Naive thymus-derived CD4-positive, alpha-beta T cell (primary cell): Measurements from ENCODE around the gene ZCCHC24. TPM values are rescaled to one million over a fixed set of nuclear protein-coding genes. Genes with fewer than 3 reads are reported as not detected.

Source experiments
- ATAC-seq: fragments of 150-1000 bp; cut with Tn5 transposase; 2 replicates; pipeline ENCODE4 v1.10.0; 2021; ENCODE audit warnings: mild to moderate bottlenecking, moderate library complexity
- CTCF ChIA-PET: fragments of 350-600 bp; sonication (Branson Sonifier 250); formaldehyde crosslinking; loops from one replicate; lab custom pipeline; 2021; ENCODE audit warnings: antibody characterized with exemption; lab: Charles Lee
- POLR2A ChIA-PET: fragments of 350-600 bp; sonication (Branson Sonifier 250); formaldehyde crosslinking; loops from one replicate; lab custom pipeline; 2021; ENCODE audit warnings: antibody characterized with exemption, inconsistent platforms; lab: Charles Lee
- DNase-seq, 9 donors: peaks; one replicate each; pipeline versions ENCODE4 v3.0.0 to v3.0.0-alpha.2; 2020 to 2022; ENCODE audit warnings: mixed read lengths in 1 of 9
- H3K27ac ChIP-seq: one replicate; pipeline ENCODE4 v1.7.0; 2013; ENCODE audit warnings: mild to moderate bottlenecking, low read depth, low read length, moderate library complexity
- H3K27me3 ChIP-seq, 2 donors: one replicate each; pipeline ENCODE4 v1.7.0; 2013; ENCODE audit warnings: low read length in 2 of 2, mild to moderate bottlenecking in 2 of 2, moderate library complexity in 2 of 2; ENCODE audit not compliant: control insufficient read depth in 2 of 2, insufficient read depth in 2 of 2
- H3K36me3 ChIP-seq, 3 experiments: 1 replicate in 2 of 3; 2 replicates in 1 of 3; pipeline ENCODE4 v1.7.0; 2013; ENCODE audit warnings: low read length in 3 of 3, mild to moderate bottlenecking in 3 of 3, moderate library complexity in 1 of 3; ENCODE audit not compliant: insufficient read depth in 3 of 3, control insufficient read depth in 2 of 3
- H3K4me1 ChIP-seq, 2 donors: one replicate each; pipeline ENCODE4 v1.7.0; 2013; ENCODE audit warnings: low read length in 2 of 2, mild to moderate bottlenecking in 2 of 2, moderate library complexity in 1 of 2; ENCODE audit not compliant: control insufficient read depth in 2 of 2, insufficient read depth in 2 of 2
- H3K4me3 ChIP-seq: 2 replicates; pipeline ENCODE4 v1.7.0; 2013; ENCODE audit warnings: mild to moderate bottlenecking, low read length
- H3K9me3 ChIP-seq, 3 experiments: 1 replicate in 2 of 3; 2 replicates in 1 of 3; pipeline ENCODE4 v1.7.0; 2013; ENCODE audit warnings: low read length in 3 of 3; ENCODE audit not compliant: control insufficient read depth in 2 of 3
- H3K27ac Mint-ChIP-seq, 9 donors: one replicate each; pipeline ENCODE4 v1.8.0; 2020 to 2022; ENCODE audit warnings: mixed read lengths in 9 of 9, mild to moderate bottlenecking in 8 of 9, moderate library complexity in 5 of 9, inconsistent platforms in 2 of 9
- H3K27me3 Mint-ChIP-seq, 5 donors: one replicate each; pipeline ENCODE4 v1.8.0; 2021 to 2022; ENCODE audit warnings: mixed read lengths in 5 of 5, mild to moderate bottlenecking in 1 of 5
- H3K36me3 Mint-ChIP-seq, 5 donors: one replicate each; pipeline ENCODE4 v1.8.0; 2020 to 2022; ENCODE audit warnings: mixed read lengths in 5 of 5, mild to moderate bottlenecking in 3 of 5, inconsistent platforms in 1 of 5
- H3K4me1 Mint-ChIP-seq, 7 donors: one replicate each; pipeline ENCODE4 v1.8.0; 2020 to 2022; ENCODE audit warnings: mixed read lengths in 7 of 7, mild to moderate bottlenecking in 3 of 7, inconsistent platforms in 1 of 7
- H3K4me3 Mint-ChIP-seq, 10 donors: one replicate each; pipeline ENCODE4 v1.8.0; 2020 to 2022; ENCODE audit warnings: mild to moderate bottlenecking in 10 of 10, mixed read lengths in 10 of 10, moderate library complexity in 6 of 10, inconsistent platforms in 2 of 10
- H3K9me3 Mint-ChIP-seq, 11 donors: one replicate each; pipeline ENCODE4 v1.8.0; 2020 to 2022; ENCODE audit warnings: mixed read lengths in 11 of 11, mild to moderate bottlenecking in 4 of 11, inconsistent platforms in 1 of 11, moderate library complexity in 1 of 11
- intact Hi-C, 2 donors: fragments of 100-400 bp; cut with micrococcal nuclease; formaldehyde crosslinking; loops; one replicate each; pipeline ENCODE4 v1.15.1; 2023
- polyA plus RNA-seq, 2 donors: library from polyadenylated mRNA; unstranded; fragments of 300-500 nt; fragmentation: Illumina TruSeq; gene quantifications; one replicate each; pipeline ENCODE4 v1.2.3, GENCODE V29; 2021
- total RNA-seq, 6 experiments: library from RNA in 5 of 6; stranded (reverse) in 5 of 6; gene quantifications; 1 replicate in 5 of 6; 2 replicates in 1 of 6; pipeline ENCODE4 v1.2.3 and lab custom pipeline; 2021 to 2026

The ZCCHC24 gene
- total and polyA plus RNA-seq, 7 experiments from 2014 or later, result 0.30 to 2.0 (median 0.73) TPM

GRCh38 chr10:79488870-79489269, 43.4 kb upstream of the ZCCHC24 start:
- intact Hi-C loops, result no loop called here

DNA sequence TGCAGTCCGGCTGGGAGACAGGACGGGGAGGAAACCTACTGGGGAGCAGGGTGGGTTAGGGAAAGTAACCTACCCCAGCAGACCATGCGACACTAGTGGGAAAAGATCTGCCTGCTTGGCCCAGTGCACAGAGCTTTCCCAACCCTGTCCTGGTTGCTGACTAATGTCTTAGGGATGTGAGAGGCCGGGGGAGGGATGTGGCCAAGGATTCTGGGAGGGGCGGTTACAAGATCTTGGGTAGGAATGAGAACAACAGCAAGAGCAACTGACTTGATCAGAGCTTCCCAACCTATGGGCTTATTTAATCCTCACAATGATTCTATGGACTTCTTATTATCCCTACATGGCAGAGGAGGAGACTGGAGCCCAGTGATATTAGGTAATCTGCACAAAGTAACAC, 42.9 kb upstream of the ZCCHC24 start:
- intact Hi-C loops, result no loop called here
- no peak overlapping the region for H3K4me3 Mint-ChIP-seq

More at GRCh38 chr10:79488870-79489269, 43.4 kb upstream of the ZCCHC24 start:
- Mint-ChIP-seq H3K36me3 (no peaks in the 10 kb centered on the region), H3K27me3 (peaks cover 0 to 17% (median 0%) of the 10 kb centered on the region in 5 donors), H3K4me3 (no peak overlapping the region), H3K4me1 (peaks cover 0 to 4% (median 0%) of the 10 kb centered on the region in 7 donors), H3K9me3 (peaks cover 0 to 1% (median 0%) of the 10 kb centered on the region in 11 donors), H3K27ac (no peak overlapping the region)
- no peaks in the 10 kb centered on the region for H3K27me3 ChIP-seq
- no peaks in the 10 kb centered on the region for H3K9me3 ChIP-seq
- H3K27ac ChIP-seq, result no peak overlapping the region
- H3K36me3 ChIP-seq, result no peaks in the 10 kb centered on the region
- no peak overlapping the region for H3K4me3 ChIP-seq
- ChIA-PET POLR2A (no interaction called here), CTCF (interaction anchor here (2.5 kb wide), 1 partner anchor 114 kb away, joined by 18 read pairs; no protein-coding TSS in a partner anchor)
- ATAC-seq (no peak), DNase-seq (no peak)
- no peaks in the 10 kb centered on the region for H3K4me1 ChIP-seq

GRCh38 chr10:79487296-79488194, 42.1 kb upstream of the ZCCHC24 start:
- DNase-seq, result peak in 4 of 9 donors; percentile 10 to 29 (median 12)
- H3K36me3 Mint-ChIP-seq, result no peaks in the 10 kb centered on the region
- CTCF ChIA-PET, result interaction anchor here (0.7 to 2.5 kb wide), 2 partner anchors 11 to 113 kb away, joined by 3 to 18 read pairs; no protein-coding TSS in a partner anchor
- no peaks in the 10 kb centered on the region for H3K9me3 ChIP-seq
- H3K4me1 ChIP-seq, result no peaks in the 10 kb centered on the region
- no peaks in the 10 kb centered on the region for H3K27me3 ChIP-seq
- H3K27ac Mint-ChIP-seq, result no peak overlapping the region
- H3K36me3 ChIP-seq, result no peaks in the 10 kb centered on the region
- H3K4me1 Mint-ChIP-seq, result peaks cover 0 to 4% (median 0%) of the 10 kb centered on the region in 7 donors
- no peak overlapping the region for H3K4me3 Mint-ChIP-seq
- POLR2A ChIA-PET, result no interaction called here
- no peak overlapping the region for H3K27ac ChIP-seq
- no peak overlapping the region for H3K4me3 ChIP-seq
- intact Hi-C loops, result loop anchor here (1.0 kb wide), 1 partner anchor 113 kb away; no protein-coding TSS in a partner anchor
- peaks cover 0 to 9% (median 0%) of the 10 kb centered on the region in 5 donors for H3K27me3 Mint-ChIP-seq
- peaks cover 0 to 1% (median 0%) of the 10 kb centered on the region in 11 donors for H3K9me3 Mint-ChIP-seq
- ATAC-seq, result peak; percentile 62

More for the DNA sequence above, 42.9 kb upstream of the ZCCHC24 start:
- Histone ChIP-seq H3K36me3 (no peaks in the 10 kb centered on the region), H3K4me3 (no peak overlapping the region), H3K27ac (no peak overlapping the region), H3K9me3 (no peaks in the 10 kb centered on the region), H3K4me1 (no peaks in the 10 kb centered on the region), H3K27me3 (no peaks in the 10 kb centered on the region)
- DNase-seq, result no peak
- Mint-ChIP-seq H3K27ac (no peak overlapping the region), H3K4me1 (peaks cover 0 to 4% (median 0%) of the 10 kb centered on the region in 7 donors), H3K9me3 (peaks cover 0 to 1% (median 0%) of the 10 kb centered on the region in 11 donors), H3K36me3 (no peaks in the 10 kb centered on the region), H3K27me3 (peaks cover 0 to 12% (median 0%) of the 10 kb centered on the region in 5 donors)
- ChIA-PET CTCF (interaction anchor here (0.7 to 2.5 kb wide), 2 partner anchors 12 to 114 kb away, joined by 3 to 18 read pairs; no protein-coding TSS in a partner anchor), POLR2A (no interaction called here)
- no peak for ATAC-seq

DNA sequence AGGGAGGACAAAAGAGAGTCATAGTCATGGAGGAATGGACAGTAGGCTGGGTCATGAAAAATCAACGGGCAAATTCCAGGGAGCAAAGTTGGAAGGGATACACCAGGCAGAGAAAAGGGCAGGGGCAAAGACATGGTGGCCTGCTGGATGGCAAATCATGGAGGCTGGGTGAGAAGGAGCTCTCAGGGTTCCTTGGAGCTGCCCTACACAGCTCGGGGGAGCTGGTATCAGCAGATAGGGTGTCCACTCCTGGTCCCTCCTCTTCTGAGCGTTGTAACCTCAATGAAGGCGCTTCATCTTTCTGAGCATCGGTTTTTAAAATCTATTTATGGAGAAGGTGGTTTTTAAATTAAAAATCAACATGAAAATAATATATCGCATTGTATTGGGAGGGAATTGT, 39.1 kb upstream of the ZCCHC24 start:
- Histone ChIP-seq H3K27ac (no peak overlapping the region), H3K27me3 (no peaks in the 10 kb centered on the region), H3K4me1 (no peaks in the 10 kb centered on the region), H3K9me3 (no peaks in the 10 kb centered on the region), H3K4me3 (no peak overlapping the region), H3K36me3 (no peaks in the 10 kb centered on the region)
- intact Hi-C loops, result no loop called here
- ChIA-PET CTCF (no interaction called here), POLR2A (no interaction called here)
- no peak for ATAC-seq
- H3K27me3 Mint-ChIP-seq, result peaks cover 0 to 23% (median under 1%) of the 10 kb centered on the region in 5 donors
- peaks cover 0 to 1% (median 0%) of the 10 kb centered on the region in 11 donors for H3K9me3 Mint-ChIP-seq
- H3K36me3 Mint-ChIP-seq, result no peaks in the 10 kb centered on the region
- H3K4me1 Mint-ChIP-seq, result peaks cover 0 to 4% (median 0%) of the 10 kb centered on the region in 7 donors
- no peak overlapping the region for H3K4me3 Mint-ChIP-seq
- H3K27ac Mint-ChIP-seq, result no peak overlapping the region
- no peak for DNase-seq

DNA sequence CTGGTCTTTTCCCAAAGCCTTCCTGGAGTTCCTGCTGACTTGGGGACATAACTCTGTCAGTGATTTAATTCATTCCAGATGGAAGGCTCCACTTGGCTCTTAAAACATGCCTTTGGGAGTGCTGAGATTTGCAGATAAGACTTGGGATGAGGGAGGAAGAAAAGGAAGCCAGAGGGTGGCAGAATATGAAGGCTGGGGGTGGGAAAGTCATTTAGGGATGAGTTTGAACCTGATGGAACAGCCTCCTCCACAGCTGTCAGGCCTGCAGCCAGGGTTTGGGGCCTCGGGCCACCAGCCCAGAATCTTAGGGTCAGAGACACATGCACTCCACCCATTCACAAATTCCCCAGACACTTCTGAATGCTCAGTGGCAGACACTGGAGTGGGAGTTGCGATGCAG, 38.5 kb upstream of the ZCCHC24 start:
- H3K36me3 Mint-ChIP-seq, result no peaks in the 10 kb centered on the region
- Histone ChIP-seq H3K27ac (no peak overlapping the region), H3K4me1 (no peaks in the 10 kb centered on the region), H3K36me3 (no peaks in the 10 kb centered on the region), H3K27me3 (no peaks in the 10 kb centered on the region), H3K4me3 (no peak overlapping the region), H3K9me3 (no peaks in the 10 kb centered on the region)
- H3K4me1 Mint-ChIP-seq, result peaks cover 0 to 3% (median 0%) of the 10 kb centered on the region in 7 donors
- ChIA-PET POLR2A (no interaction called here), CTCF (no interaction called here)
- intact Hi-C loops, result no loop called here
- H3K27me3 Mint-ChIP-seq, result peaks cover 0 to 27% (median 4%) of the 10 kb centered on the region in 5 donors
- H3K9me3 Mint-ChIP-seq, result no peaks in the 10 kb centered on the region
- ATAC-seq (no peak), DNase-seq (no peak)
- H3K27ac Mint-ChIP-seq, result no peak overlapping the region
- no peak overlapping the region for H3K4me3 Mint-ChIP-seq

DNA sequence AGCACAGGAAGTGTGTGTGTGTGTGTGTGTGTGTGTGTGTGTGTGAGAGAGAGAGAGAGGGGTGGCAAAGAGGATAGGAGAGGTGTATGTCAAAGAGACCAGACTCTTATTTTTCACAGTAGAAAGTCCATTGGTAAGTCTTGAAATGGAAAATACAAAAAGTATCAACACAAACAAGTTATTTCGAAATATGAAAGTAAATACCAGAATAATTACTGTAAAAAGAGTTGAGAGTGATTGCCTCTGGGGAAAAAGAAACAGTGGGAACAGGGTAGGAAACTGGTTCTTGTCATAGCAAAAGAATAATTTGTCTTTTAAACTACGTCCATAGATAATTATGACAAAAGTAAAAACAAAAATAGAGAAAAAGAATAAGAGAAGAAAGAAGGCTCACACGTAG, 37.9 kb upstream of the ZCCHC24 start:
- intact Hi-C loops, result no loop called here
- no peak overlapping the region for H3K4me3 Mint-ChIP-seq
- Histone ChIP-seq H3K9me3 (no peaks in the 10 kb centered on the region), H3K36me3 (no peaks in the 10 kb centered on the region), H3K27me3 (no peaks in the 10 kb centered on the region), H3K4me1 (no peaks in the 10 kb centered on the region), H3K4me3 (no peak overlapping the region), H3K27ac (no peak overlapping the region)
- H3K27ac Mint-ChIP-seq, result no peak overlapping the region
- CTCF ChIA-PET, result interaction anchor here (0.7 kb wide), 1 partner anchor 108 kb away, joined by 3 read pairs; no protein-coding TSS in a partner anchor
- DNase-seq, result no peak
- ATAC-seq, result no peak
- no peaks in the 10 kb centered on the region for H3K36me3 Mint-ChIP-seq
- no peaks in the 10 kb centered on the region for H3K4me1 Mint-ChIP-seq
- H3K9me3 Mint-ChIP-seq, result no peaks in the 10 kb centered on the region
- peaks cover 0 to 27% (median 4%) of the 10 kb centered on the region in 5 donors for H3K27me3 Mint-ChIP-seq
- POLR2A ChIA-PET, result no interaction called here
